ENCODE results near the gene DCDC2C. TPM values are rescaled to one million over a fixed set of nuclear protein-coding genes. Genes with fewer than 3 reads are reported as not detected.

DCDC2C gene
- polyA plus RNA-seq, 10 donors, result 0.16 to 1.1 (median 0.42) TPM; not detected in 2

- no peak for DNase-seq
These were observed 30.3 kb upstream of the DCDC2C start for GRCh38 chr2:3672861-3673678.

- DNase-seq, result no peak
These were observed 29.1 kb upstream of the DCDC2C start for GRCh38 chr2:3674066-3674845.

GRCh38 chr2:3675687-3676086, 27.7 kb upstream of the DCDC2C start:
- no peak for DNase-seq

- DNase-seq, result no peak
These were observed 25.9 kb upstream of the DCDC2C start for GRCh38 chr2:3677436-3677835.

GRCh38 chr2:3678212-3678611, 25.2 kb upstream of the DCDC2C start:
- DNase-seq, result no peak

GRCh38 chr2:3679180-3679579, 24.2 kb upstream of the DCDC2C start:
- no peak for DNase-seq

- DNase-seq, result no peak
These were observed 23.6 kb upstream of the DCDC2C start for GRCh38 chr2:3679616-3680393.

- DNase-seq, result no peak
These were observed 22.6 kb upstream of the DCDC2C start for GRCh38 chr2:3680548-3681345.

GRCh38 chr2:3681625-3682024, 21.8 kb upstream of the DCDC2C start:
- no peak for DNase-seq

- DNase-seq, result no peak
These were observed 20.6 kb upstream of the DCDC2C start for GRCh38 chr2:3682811-3683210.

GRCh38 chr2:3683748-3684454, 19.5 kb upstream of the DCDC2C start:
- DNase-seq, result no peak

GRCh38 chr2:3689998-3690748, 13.2 kb upstream of the DCDC2C start:
- DNase-seq, result no peak

GRCh38 chr2:3692375-3692774, 11.0 kb upstream of the DCDC2C start:
- no peak for DNase-seq

- no peak for DNase-seq
These were observed 6.8 kb upstream of the DCDC2C start for GRCh38 chr2:3696545-3696944.

- DNase-seq, result no peak
These were observed 2.3 kb upstream of the DCDC2C start for GRCh38 chr2:3701071-3701470.

- DNase-seq, result no peak
These were observed 481 bp downstream of the DCDC2C start for GRCh38 chr2:3703757-3704355.

GRCh38 chr2:3704692-3705091, 1.3 kb downstream of the DCDC2C start:
- no peak for DNase-seq

- DNase-seq, result no peak
These were observed 2.4 kb downstream of the DCDC2C start for GRCh38 chr2:3705782-3706181.

GRCh38 chr2:3706892-3707291, 3.5 kb downstream of the DCDC2C start:
- no peak for DNase-seq

- DNase-seq, result no peak
These were observed 5.2 kb downstream of the DCDC2C start for GRCh38 chr2:3708576-3708975.
